ENCODE results near the gene ASPHD1. TPM values are rescaled to one million over a fixed set of nuclear protein-coding genes. Genes with fewer than 3 reads are reported as not detected.

Gene ASPHD1
- total and polyA plus RNA-seq, 2 donors (not counting 1 experiment from before 2014, with no cell fraction given): 0.77 to 5.4 TPM

DNA sequence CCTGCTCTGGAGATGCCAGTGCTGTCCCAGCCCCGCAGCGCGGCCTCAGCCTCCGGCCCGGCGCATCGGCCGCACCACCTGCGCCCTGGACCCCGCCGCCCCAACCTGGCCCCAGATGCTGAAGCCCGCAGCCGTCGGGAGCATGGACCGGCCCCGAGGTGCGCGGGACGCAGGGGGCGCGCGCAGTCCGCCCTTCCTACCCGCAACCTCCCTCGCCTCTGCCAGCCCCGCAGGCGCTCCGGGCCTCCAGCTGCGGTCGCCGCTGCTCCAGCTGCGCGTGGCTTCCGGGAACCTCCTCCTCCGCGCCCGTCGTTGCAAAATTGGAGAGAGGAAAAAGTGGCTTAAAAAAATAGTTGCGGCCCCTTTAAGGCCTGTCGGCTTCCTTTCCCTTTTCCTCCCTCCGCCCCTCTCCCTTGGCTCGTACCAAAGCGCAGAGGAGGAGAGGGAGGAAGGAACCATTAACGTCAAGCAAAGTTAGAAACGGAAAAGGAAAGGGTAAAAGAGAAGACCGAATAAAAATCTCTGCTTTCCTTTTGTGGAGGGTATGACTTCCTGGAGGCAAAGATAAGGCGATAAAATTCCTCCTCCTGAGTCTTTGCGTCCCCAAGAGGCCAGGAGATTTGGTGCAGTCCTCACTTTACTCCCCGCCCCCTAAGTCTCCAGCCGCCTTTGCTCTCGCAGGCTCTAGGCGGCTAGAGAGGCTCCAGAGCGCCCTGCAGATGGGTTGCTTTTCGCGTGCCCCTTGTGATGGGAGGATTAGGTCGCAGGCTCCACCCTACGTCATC lies 37.2 kb upstream of the ASPHD1 start, which contains the start of gene CDIPT:
Gene CDIPT (minus strand): TSS at position 343 of the 785 bp plus-strand sequence. CDS start 369 bp downstream, outside the sequence.
- H3K9me3 ChIP-seq (ENCODE audit: control insufficient read depth, insufficient read depth, low read depth, low read length): no peaks in the 10 kb centered on the region
- peaks cover 9% of the 10 kb centered on the region for H3K36me3 ChIP-seq (ENCODE audit: control insufficient read depth, insufficient read depth, low read length)
- H3K4me1 ChIP-seq (ENCODE audit: control insufficient read depth, extremely low read depth, insufficient read depth, low read length): no peaks in the 10 kb centered on the region
- H3K4me3 ChIP-seq (replicated peaks in 1 of 4; ENCODE audit: control extremely low read depth in 1 of 4, insufficient read depth in 1 of 4, low read depth in 3 of 4, low read length in 4 of 4): peak within 1 kb of the TSS; percentile 48 to 92 (median 88)
- H3K79me2 ChIP-seq (ENCODE audit: control insufficient read depth, insufficient read depth, low read length): peaks cover 14% of the 10 kb centered on the region
- H2AFZ ChIP-seq (ENCODE audit: low read length): peak within 1 kb of the TSS; percentile 89
- H3K9ac ChIP-seq (ENCODE audit: insufficient read depth, low read length): peak within 1 kb of the TSS; percentile 81
- peak within 1 kb of the TSS; percentile 96 for H3K27ac ChIP-seq (ENCODE audit: insufficient read depth, low read length)
- peak; percentile 97 to 99 for DNase-seq (ENCODE audit: low read depth in 2 of 2)
- H3K4me2 ChIP-seq (ENCODE audit: extremely low read depth, insufficient read depth, low read length): peak within 1 kb of the TSS; percentile 94
- H4K20me1 ChIP-seq (ENCODE audit: control insufficient read depth, extremely low read depth, insufficient read depth, low read length): no peaks in the 10 kb centered on the region
- TF ChIP-seq, protein P1, sequence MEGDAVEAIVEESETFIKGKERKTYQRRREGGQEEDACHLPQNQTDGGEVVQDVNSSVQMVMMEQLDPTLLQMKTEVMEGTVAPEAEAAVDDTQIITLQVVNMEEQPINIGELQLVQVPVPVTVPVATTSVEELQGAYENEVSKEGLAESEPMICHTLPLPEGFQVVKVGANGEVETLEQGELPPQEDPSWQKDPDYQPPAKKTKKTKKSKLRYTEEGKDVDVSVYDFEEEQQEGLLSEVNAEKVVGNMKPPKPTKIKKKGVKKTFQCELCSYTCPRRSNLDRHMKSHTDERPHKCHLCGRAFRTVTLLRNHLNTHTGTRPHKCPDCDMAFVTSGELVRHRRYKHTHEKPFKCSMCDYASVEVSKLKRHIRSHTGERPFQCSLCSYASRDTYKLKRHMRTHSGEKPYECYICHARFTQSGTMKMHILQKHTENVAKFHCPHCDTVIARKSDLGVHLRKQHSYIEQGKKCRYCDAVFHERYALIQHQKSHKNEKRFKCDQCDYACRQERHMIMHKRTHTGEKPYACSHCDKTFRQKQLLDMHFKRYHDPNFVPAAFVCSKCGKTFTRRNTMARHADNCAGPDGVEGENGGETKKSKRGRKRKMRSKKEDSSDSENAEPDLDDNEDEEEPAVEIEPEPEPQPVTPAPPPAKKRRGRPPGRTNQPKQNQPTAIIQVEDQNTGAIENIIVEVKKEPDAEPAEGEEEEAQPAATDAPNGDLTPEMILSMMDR (conservative IDR thresholded peaks at IDR 0.05 in 1 of 2, IDR thresholded peaks at IDR 0.05 in 1 of 2; ENCODE audit: low read depth in 1 of 2, low read length in 2 of 2): peak; percentile 42 to 59
- no peak for TF ChIP-seq EZH2 (IDR thresholded peaks at IDR 0.05; ENCODE audit: low read length, missing control alignments)
- no peaks in the 10 kb centered on the region for H3K27me3 ChIP-seq (ENCODE audit: control insufficient read depth, insufficient read depth, low read length)

DNA sequence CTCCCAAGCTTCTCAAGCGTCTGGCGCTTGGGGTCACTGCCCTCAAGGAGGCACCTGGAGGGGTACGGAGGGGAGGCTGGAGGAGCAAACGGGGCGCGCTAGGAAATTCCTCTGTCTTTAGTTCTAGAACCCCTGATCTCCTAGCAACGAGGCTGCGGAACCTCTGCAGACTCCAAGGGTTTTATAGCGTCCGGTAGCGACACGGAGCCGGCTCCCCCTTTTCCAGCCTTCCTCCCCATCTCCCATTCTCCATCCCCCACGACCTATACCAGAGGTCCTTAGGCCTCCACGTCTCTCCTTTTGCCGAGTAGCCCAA lies 36.7 kb upstream of the ASPHD1 start:
- Histone ChIP-seq H3K4me2 (ENCODE audit: extremely low read depth, insufficient read depth, low read length) (peak overlapping the region; percentile 13), H3K9me3 (ENCODE audit: control insufficient read depth, insufficient read depth, low read depth, low read length) (no peaks in the 10 kb centered on the region), H3K27me3 (ENCODE audit: control insufficient read depth, insufficient read depth, low read length) (no peaks in the 10 kb centered on the region), H3K4me3 (replicated peaks in 1 of 4; ENCODE audit: control extremely low read depth in 1 of 4, insufficient read depth in 1 of 4, low read depth in 3 of 4, low read length in 4 of 4) (peak overlapping the region in 3 of 4 experiments; percentile 9 to 92 (median 13)), H3K27ac (ENCODE audit: insufficient read depth, low read length) (no peak overlapping the region), H3K36me3 (ENCODE audit: control insufficient read depth, insufficient read depth, low read length) (peaks cover 7% of the 10 kb centered on the region), H4K20me1 (ENCODE audit: control insufficient read depth, extremely low read depth, insufficient read depth, low read length) (no peaks in the 10 kb centered on the region), H3K4me1 (ENCODE audit: control insufficient read depth, extremely low read depth, insufficient read depth, low read length) (no peaks in the 10 kb centered on the region), H3K79me2 (ENCODE audit: control insufficient read depth, insufficient read depth, low read length) (peaks cover 14% of the 10 kb centered on the region), H2AFZ (ENCODE audit: low read length) (peak overlapping the region; percentile 51), H3K9ac (ENCODE audit: insufficient read depth, low read length) (no peak overlapping the region)
- TF ChIP-seq, protein P1 (conservative IDR thresholded peaks at IDR 0.05 in 1 of 2, IDR thresholded peaks at IDR 0.05 in 1 of 2; ENCODE audit: low read depth in 1 of 2, low read length in 2 of 2): no peak
- no peak for TF ChIP-seq EZH2 (IDR thresholded peaks at IDR 0.05; ENCODE audit: low read length, missing control alignments)
- no peak for DNase-seq (ENCODE audit: low read depth in 2 of 2)

DNA sequence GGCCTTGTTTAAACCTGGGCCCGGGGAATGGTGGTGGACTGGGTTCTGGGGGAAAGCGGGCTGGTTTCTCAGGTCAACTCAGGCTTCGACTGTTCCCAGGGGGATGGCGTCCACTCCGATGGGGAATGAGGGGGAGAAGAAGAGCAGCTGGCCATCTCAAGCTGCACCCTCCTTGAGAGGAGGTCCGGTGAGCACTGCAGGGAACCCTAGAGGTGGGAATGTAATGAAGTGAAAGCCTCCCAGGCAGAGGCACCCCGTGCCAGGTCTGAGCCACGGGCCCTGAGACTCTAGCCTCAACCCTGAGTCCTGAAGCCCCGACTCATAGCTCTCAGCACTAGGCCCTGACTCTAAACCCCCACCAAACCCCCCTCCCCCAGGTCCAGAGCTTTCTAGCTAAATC lies 36.1 kb upstream of the ASPHD1 start:
- no peak for TF ChIP-seq EZH2 (IDR thresholded peaks at IDR 0.05; ENCODE audit: low read length, missing control alignments)
- TF ChIP-seq, protein P1 (conservative IDR thresholded peaks at IDR 0.05 in 1 of 2, IDR thresholded peaks at IDR 0.05 in 1 of 2; ENCODE audit: low read depth in 1 of 2, low read length in 2 of 2): no peak
- Histone ChIP-seq H3K27me3 (ENCODE audit: control insufficient read depth, insufficient read depth, low read length) (no peaks in the 10 kb centered on the region), H3K9me3 (ENCODE audit: control insufficient read depth, insufficient read depth, low read depth, low read length) (no peaks in the 10 kb centered on the region), H3K79me2 (ENCODE audit: control insufficient read depth, insufficient read depth, low read length) (peaks cover 14% of the 10 kb centered on the region), H4K20me1 (ENCODE audit: control insufficient read depth, extremely low read depth, insufficient read depth, low read length) (no peaks in the 10 kb centered on the region), H3K4me3 (replicated peaks in 1 of 4; ENCODE audit: control extremely low read depth in 1 of 4, insufficient read depth in 1 of 4, low read depth in 3 of 4, low read length in 4 of 4) (no peak overlapping the region), H3K36me3 (ENCODE audit: control insufficient read depth, insufficient read depth, low read length) (peaks cover 3% of the 10 kb centered on the region), H3K27ac (ENCODE audit: insufficient read depth, low read length) (no peak overlapping the region), H3K4me1 (ENCODE audit: control insufficient read depth, extremely low read depth, insufficient read depth, low read length) (no peaks in the 10 kb centered on the region), H3K4me2 (ENCODE audit: extremely low read depth, insufficient read depth, low read length) (no peak overlapping the region), H3K9ac (ENCODE audit: insufficient read depth, low read length) (no peak overlapping the region), H2AFZ (ENCODE audit: low read length) (no peak overlapping the region)
- no peak for DNase-seq (ENCODE audit: low read depth in 2 of 2)
